ENCODE measurements around the gene KLHL29. TPM values are rescaled to one million over a fixed set of nuclear protein-coding genes. Genes with fewer than 3 reads are reported as not detected.

The KLHL29 gene
- total and polyA plus RNA-seq, 2 donors (not counting 3 experiments of a cell fraction or from before 2014, with no cell fraction given) = 4.6 to 12.7 TPM

DNA sequence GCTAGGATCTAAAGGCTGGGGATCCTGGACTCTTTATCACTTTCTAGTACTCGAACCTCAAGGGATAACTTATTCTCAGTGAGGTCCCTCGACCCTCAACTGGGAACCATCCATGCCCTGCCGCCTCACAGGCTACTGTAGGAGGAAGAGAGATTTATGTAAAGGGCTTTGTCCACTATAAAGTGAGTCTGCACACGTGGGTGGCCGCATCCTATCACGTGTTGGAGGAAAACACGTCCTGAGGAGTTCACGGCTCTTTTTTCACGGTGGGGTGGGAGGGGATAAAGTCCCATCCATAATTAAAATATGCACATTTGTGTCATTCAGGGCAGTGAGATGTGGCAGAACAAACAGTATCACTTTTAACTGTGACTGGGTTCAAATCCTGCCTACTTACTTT, 176.6 kb downstream of the KLHL29 start:
- H3K79me2 ChIP-seq (ENCODE audit: control insufficient read depth, insufficient read depth, low read length) = no peaks in the 10 kb centered on the region
- H3K4me3 ChIP-seq (replicated peaks in 1 of 3; ENCODE audit: insufficient read depth in 1 of 3, low read depth in 1 of 3, low read length in 3 of 3) = no peak overlapping the region
- H3K9me3 ChIP-seq (replicated peaks; ENCODE audit: control insufficient read depth, insufficient read depth, low read length) = no peaks in the 10 kb centered on the region
- BruUV-seq (replicated peaks) = no TSS peak
- H3K36me3 ChIP-seq (ENCODE audit: control insufficient read depth in 2 of 2, extremely low read depth in 1 of 2, insufficient read depth in 2 of 2, low read length in 2 of 2) = no peaks in the 10 kb centered on the region
- intact Hi-C loops (cut with micrococcal nuclease) (no loop called here), dilution Hi-C loops (cut with MboI; ENCODE audit: extremely low pct_ligation_motif_present, low sequenced_read_pairs) (no loop called here)
- no peaks in the 10 kb centered on the region for H3K9me1 ChIP-seq (replicated peaks; ENCODE audit: control insufficient read depth, extremely low read depth, insufficient read depth, low read length)
- no peak overlapping the region for H3K4me2 ChIP-seq (ENCODE audit: insufficient read depth, low read length)
- no peaks in the 10 kb centered on the region for H3K27me3 ChIP-seq (ENCODE audit: control insufficient read depth in 2 of 2, insufficient read depth in 2 of 2, low read length in 2 of 2)
- no peak overlapping the region for H3K9ac ChIP-seq (replicated peaks; ENCODE audit: extremely low read depth, insufficient read depth, low read length)
- DNase-seq (ENCODE audit: low read depth, low spot score) (no peak), FAIRE-seq (no peak)
- H3K4me1 ChIP-seq (ENCODE audit: control insufficient read depth, extremely low read depth, insufficient read depth, low read length) = no peaks in the 10 kb centered on the region
- CTCF ChIA-PET = interaction anchor here (0.7 kb wide), 1 partner anchor 157 kb away, joined by 4 read pairs; no protein-coding TSS in a partner anchor
- POLR2A ChIA-PET = no interaction called here
- H2AFZ ChIP-seq (ENCODE audit: low read depth, low read length) = no peak overlapping the region
- no peaks in the 10 kb centered on the region for H4K20me1 ChIP-seq (replicated peaks; ENCODE audit: control insufficient read depth, extremely low read depth, insufficient read depth, low read length)
- H3K27ac ChIP-seq (ENCODE audit: insufficient read depth, low read depth, low read length) = no peak overlapping the region
- TF ChIP-seq MYC (IDR thresholded peaks at IDR 0.05; ENCODE audit: low read depth, low read length) (no peak), FOS (IDR thresholded peaks at IDR 0.05; ENCODE audit: borderline replicate concordance, insufficient read depth, low read length) (no peak), POLR2AphosphoS5 (IDR thresholded peaks at IDR 0.05; ENCODE audit: insufficient read depth, low read depth, low read length) (no peak), POLR2A (IDR thresholded peaks at IDR 0.05; ENCODE audit: low read depth, low read length) (no peak), JUN (IDR thresholded peaks at IDR 0.05; ENCODE audit: borderline replicate concordance, insufficient read depth, insufficient read length, low read depth) (no peak), GATA2 (IDR thresholded peaks at IDR 0.05; ENCODE audit: insufficient read depth, insufficient read length, low read depth, low read length) (no peak), EZH2 (IDR thresholded peaks at IDR 0.05; ENCODE audit: borderline replicate concordance, low read depth, low read length, severe bottlenecking) (no peak)
- TF ChIP-seq, protein P1, sequence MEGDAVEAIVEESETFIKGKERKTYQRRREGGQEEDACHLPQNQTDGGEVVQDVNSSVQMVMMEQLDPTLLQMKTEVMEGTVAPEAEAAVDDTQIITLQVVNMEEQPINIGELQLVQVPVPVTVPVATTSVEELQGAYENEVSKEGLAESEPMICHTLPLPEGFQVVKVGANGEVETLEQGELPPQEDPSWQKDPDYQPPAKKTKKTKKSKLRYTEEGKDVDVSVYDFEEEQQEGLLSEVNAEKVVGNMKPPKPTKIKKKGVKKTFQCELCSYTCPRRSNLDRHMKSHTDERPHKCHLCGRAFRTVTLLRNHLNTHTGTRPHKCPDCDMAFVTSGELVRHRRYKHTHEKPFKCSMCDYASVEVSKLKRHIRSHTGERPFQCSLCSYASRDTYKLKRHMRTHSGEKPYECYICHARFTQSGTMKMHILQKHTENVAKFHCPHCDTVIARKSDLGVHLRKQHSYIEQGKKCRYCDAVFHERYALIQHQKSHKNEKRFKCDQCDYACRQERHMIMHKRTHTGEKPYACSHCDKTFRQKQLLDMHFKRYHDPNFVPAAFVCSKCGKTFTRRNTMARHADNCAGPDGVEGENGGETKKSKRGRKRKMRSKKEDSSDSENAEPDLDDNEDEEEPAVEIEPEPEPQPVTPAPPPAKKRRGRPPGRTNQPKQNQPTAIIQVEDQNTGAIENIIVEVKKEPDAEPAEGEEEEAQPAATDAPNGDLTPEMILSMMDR (IDR thresholded peaks at IDR 0.05; ENCODE audit: extremely low read depth in 1 of 2, insufficient read depth in 1 of 2, low read depth in 1 of 2, low read length in 2 of 2) = no peak
- TF ChIP-seq, protein P2, sequence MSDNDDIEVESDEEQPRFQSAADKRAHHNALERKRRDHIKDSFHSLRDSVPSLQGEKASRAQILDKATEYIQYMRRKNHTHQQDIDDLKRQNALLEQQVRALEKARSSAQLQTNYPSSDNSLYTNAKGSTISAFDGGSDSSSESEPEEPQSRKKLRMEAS (IDR thresholded peaks at IDR 0.05; ENCODE audit: insufficient read depth, insufficient read length) = no peak

Data from endothelial cell of umbilical vein (primary cell).